SK-N-SH (cell line): Measurements from ENCODE around the gene IL2RA.

Experiments used
- EP300 ChIP-seq, 2 experiments: IDR thresholded peaks; 2 replicates each; pipeline versions ENCODE4 v1.4.0 to v1.6.1; 2012; ENCODE audit warnings: borderline replicate concordance in 1 of 2, low read depth in 1 of 2, low read length in 1 of 2
- EZH2phosphoT487 ChIP-seq: fragments of 200-600 bp; sonication (generic); IDR thresholded peaks from 2 replicates; pipeline ENCODE4 v1.6.1; 2017; ENCODE audit warnings: low read depth, mixed run types, mild to moderate bottlenecking, antibody characterized with exemption, moderate library complexity, borderline replicate concordance
- FOXM1 ChIP-seq: IDR thresholded peaks from 2 replicates; pipeline ENCODE4 v1.4.0; 2012; ENCODE audit warnings: low read depth, mild to moderate bottlenecking
- GABPA ChIP-seq: IDR thresholded peaks from 2 replicates; pipeline ENCODE4 v1.4.0; 2012; ENCODE audit warnings: low read depth, mild to moderate bottlenecking
- MAX ChIP-seq: IDR thresholded peaks from 2 replicates; pipeline ENCODE4 v1.4.0; 2012; ENCODE audit warnings: low read depth
- NFIC ChIP-seq: IDR thresholded peaks from 2 replicates; pipeline ENCODE4 v1.4.0; 2012; ENCODE audit warnings: borderline replicate concordance
- NRF1 ChIP-seq: IDR thresholded peaks from 2 replicates; pipeline ENCODE4 v1.6.1; 2012; ENCODE audit warnings: low read depth, mild to moderate bottlenecking, low read length
- POLR2AphosphoS5 ChIP-seq: IDR thresholded peaks from 2 replicates; pipeline ENCODE4 v1.6.1; 2012; ENCODE audit warnings: low read depth, low read length
- RAD21 ChIP-seq: IDR thresholded peaks from 2 replicates; pipeline ENCODE4 v1.6.1; 2012; ENCODE audit warnings: mild to moderate bottlenecking, low read length
- REST ChIP-seq: IDR thresholded peaks from 2 replicates; pipeline ENCODE4 v1.6.1; 2012; ENCODE audit warnings: mild to moderate bottlenecking, low read depth, low read length, moderate library complexity
- TAF1 ChIP-seq: IDR thresholded peaks from 2 replicates; pipeline ENCODE4 v1.6.1; 2012; ENCODE audit warnings: low read depth, mild to moderate bottlenecking, low read length, moderate library complexity, borderline replicate concordance
- TF ChIP-seq, protein P1 (sequence below): fragments of 200-600 bp; sonication (generic); IDR thresholded peaks from 2 replicates; pipeline ENCODE4 v1.6.1; 2017; ENCODE audit warnings: antibody characterized with exemption, mild to moderate bottlenecking, moderate library complexity
- TF ChIP-seq, protein P2 (sequence below): fragments of 150-350 bp; IDR thresholded peaks from 2 replicates; pipeline ENCODE4 v1.6.1; 2017; ENCODE audit warnings: antibody characterized with exemption, low read length, low read depth, borderline replicate concordance
- TF ChIP-seq, protein P3 (sequence below): fragments of 150-350 bp; IDR thresholded peaks from 2 replicates; pipeline ENCODE4 v1.6.1; 2016; ENCODE audit warnings: mild to moderate bottlenecking, low read depth, low read length

DNA sequence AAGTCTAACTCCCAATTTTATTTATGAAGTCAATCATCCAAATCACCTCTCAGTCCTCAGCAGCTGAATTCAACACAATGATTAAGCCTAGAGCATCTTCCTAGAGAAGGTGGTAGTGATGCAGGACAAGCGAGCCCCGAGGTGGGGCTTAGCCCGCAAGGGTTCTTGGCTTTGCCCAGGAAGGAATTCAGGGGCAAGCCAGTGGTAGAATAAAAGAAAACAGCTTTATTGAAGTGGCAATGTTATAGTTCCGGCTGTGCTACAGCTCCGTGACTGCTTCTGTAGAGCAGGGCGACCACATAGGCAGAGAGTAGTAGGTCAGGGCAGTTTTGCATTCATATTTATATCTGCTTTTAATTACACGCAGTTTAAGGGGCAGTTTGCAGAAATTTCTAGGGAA, 18.1 kb downstream of the IL2RA start:
- TF ChIP-seq, protein P1, sequence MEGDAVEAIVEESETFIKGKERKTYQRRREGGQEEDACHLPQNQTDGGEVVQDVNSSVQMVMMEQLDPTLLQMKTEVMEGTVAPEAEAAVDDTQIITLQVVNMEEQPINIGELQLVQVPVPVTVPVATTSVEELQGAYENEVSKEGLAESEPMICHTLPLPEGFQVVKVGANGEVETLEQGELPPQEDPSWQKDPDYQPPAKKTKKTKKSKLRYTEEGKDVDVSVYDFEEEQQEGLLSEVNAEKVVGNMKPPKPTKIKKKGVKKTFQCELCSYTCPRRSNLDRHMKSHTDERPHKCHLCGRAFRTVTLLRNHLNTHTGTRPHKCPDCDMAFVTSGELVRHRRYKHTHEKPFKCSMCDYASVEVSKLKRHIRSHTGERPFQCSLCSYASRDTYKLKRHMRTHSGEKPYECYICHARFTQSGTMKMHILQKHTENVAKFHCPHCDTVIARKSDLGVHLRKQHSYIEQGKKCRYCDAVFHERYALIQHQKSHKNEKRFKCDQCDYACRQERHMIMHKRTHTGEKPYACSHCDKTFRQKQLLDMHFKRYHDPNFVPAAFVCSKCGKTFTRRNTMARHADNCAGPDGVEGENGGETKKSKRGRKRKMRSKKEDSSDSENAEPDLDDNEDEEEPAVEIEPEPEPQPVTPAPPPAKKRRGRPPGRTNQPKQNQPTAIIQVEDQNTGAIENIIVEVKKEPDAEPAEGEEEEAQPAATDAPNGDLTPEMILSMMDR = no peak
- TF ChIP-seq NRF1 (no peak), GABPA (no peak), FOXM1 (no peak), POLR2AphosphoS5 (no peak), NFIC (no peak), RAD21 (no peak), REST (no peak), EZH2phosphoT487 (no peak), MAX (no peak), TAF1 (no peak), EP300 (IDR thresholded peaks at IDR 0.05; ENCODE audit: borderline replicate concordance in 1 of 2, low read depth in 1 of 2, low read length in 1 of 2) (no peak)
- TF ChIP-seq, protein P2, sequence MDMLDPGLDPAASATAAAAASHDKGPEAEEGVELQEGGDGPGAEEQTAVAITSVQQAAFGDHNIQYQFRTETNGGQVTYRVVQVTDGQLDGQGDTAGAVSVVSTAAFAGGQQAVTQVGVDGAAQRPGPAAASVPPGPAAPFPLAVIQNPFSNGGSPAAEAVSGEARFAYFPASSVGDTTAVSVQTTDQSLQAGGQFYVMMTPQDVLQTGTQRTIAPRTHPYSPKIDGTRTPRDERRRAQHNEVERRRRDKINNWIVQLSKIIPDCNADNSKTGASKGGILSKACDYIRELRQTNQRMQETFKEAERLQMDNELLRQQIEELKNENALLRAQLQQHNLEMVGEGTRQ = no peak
- TF ChIP-seq, protein P3, sequence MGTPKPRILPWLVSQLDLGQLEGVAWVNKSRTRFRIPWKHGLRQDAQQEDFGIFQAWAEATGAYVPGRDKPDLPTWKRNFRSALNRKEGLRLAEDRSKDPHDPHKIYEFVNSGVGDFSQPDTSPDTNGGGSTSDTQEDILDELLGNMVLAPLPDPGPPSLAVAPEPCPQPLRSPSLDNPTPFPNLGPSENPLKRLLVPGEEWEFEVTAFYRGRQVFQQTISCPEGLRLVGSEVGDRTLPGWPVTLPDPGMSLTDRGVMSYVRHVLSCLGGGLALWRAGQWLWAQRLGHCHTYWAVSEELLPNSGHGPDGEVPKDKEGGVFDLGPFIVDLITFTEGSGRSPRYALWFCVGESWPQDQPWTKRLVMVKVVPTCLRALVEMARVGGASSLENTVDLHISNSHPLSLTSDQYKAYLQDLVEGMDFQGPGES = no peak
